Uterus (tissue), 4 donors: ENCODE measurements around the gene C5. TPM values are rescaled to one million over a fixed set of nuclear protein-coding genes. Genes with fewer than 3 reads are reported as not detected.
A peak's percentile ranks its signal among the peaks of the same experiment; 100 is the strongest.

ENCODE experiments used
- DNase-seq, 2 donors: peaks; one replicate each; pipeline ENCODE4 v3.0.0-alpha.2; 2019 to 2020
- H3K27ac ChIP-seq, 2 donors: fragments of 200-600 bp; sonication (generic); 1 replicate in 1 of 2; 2 replicates in 1 of 2; pipeline ENCODE4 v1.5.1; 2016 to 2018
- H3K27me3 ChIP-seq, 2 donors: fragments of 200-600 bp; sonication (generic); one replicate each; pipeline ENCODE4 v1.5.1; 2018 to 2019; ENCODE audit warnings: control low read depth in 1 of 2
- H3K36me3 ChIP-seq, 2 donors: fragments of 200-600 bp; sonication (generic); one replicate each; pipeline ENCODE4 v1.5.1; 2019; ENCODE audit warnings: control low read depth in 1 of 2
- H3K4me1 ChIP-seq, 2 donors: fragments of 200-600 bp; sonication (generic); one replicate each; pipeline ENCODE4 v1.5.1; 2018 to 2019; ENCODE audit warnings: control low read depth in 1 of 2
- H3K4me3 ChIP-seq, 2 donors: fragments of 200-600 bp; sonication (generic); 1 replicate in 1 of 2; 2 replicates in 1 of 2; pipeline ENCODE4 v1.5.1; 2018 to 2019; ENCODE audit warnings: mild to moderate bottlenecking in 1 of 2
- H3K9me3 ChIP-seq, 2 donors: fragments of 200-600 bp; sonication (generic); one replicate each; pipeline ENCODE4 v1.5.1; 2019; ENCODE audit warnings: control low read depth in 1 of 2
- CTCF ChIP-seq, 4 experiments: fragments of 200-600 bp in 2 of 4; fragments of 450-650 bp in 2 of 4; sonication (generic) in 2 of 4; IDR thresholded peaks; one replicate each; pipeline ENCODE4 v1.5.1; 2016 to 2019; ENCODE audit warnings: antibody characterized with exemption in 4 of 4, mild to moderate bottlenecking in 2 of 4, moderate library complexity in 1 of 4
- POLR2A ChIP-seq, 2 donors: fragments of 450-650 bp; IDR thresholded peaks; one replicate each; pipeline ENCODE4 v1.6.1; 2016; ENCODE audit warnings: antibody characterized with exemption in 2 of 2, mild to moderate bottlenecking in 1 of 2, moderate library complexity in 1 of 2
- intact Hi-C: fragments of 100-400 bp; cut with DNase I; formaldehyde crosslinking; loops from one replicate; pipeline ENCODE4 v1.15.1; 2023; ENCODE audit warnings: low total_unique reads
- total RNA-seq, 4 donors: library from RNA; depleted of rRNA in 3 of 4; stranded (reverse); fragments of >200 nt in 3 of 4; gene quantifications; one replicate each; pipeline versions ENCODE4 v1.1.0 to v1.2.4, GENCODE V29; 2014 to 2023
- donor health status: DM: yes; HTN: yes; CAD: no.

C5 gene
- total RNA-seq, 4 donors from 2014 or later, result 2.1 to 37.1 (median 10.3) TPM

DNA sequence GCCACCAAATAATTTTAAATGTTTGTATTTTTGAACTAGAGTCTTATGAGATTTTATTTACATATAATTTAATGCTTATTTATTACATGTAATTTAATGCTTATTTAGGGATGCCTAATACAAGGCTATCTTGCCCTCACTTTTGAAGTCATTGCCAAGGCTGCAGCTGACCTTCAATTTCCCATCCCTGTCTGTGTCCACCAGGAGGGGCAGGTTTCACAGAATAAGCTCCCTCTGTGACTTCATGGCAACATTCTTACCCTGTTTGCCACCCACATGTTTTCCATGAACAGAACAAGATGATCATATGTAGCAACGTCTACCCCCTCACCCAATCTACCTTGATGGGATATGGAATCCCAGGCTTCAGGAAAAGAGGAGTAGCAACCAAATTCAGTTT, 27.0 kb downstream of the C5 start:
- Histone ChIP-seq H3K36me3 (no peaks in the 10 kb centered on the region), H3K9me3 (no peaks in the 10 kb centered on the region), H3K27me3 (no peaks in the 10 kb centered on the region), H3K27ac (no peak overlapping the region), H3K4me3 (no peak overlapping the region), H3K4me1 (no peaks in the 10 kb centered on the region)
- TF ChIP-seq POLR2A (IDR thresholded peaks at IDR 0.05), result no peak
- no peak for TF ChIP-seq CTCF (IDR thresholded peaks at IDR 0.05)
- intact Hi-C loops, result no loop called here
- no peak for DNase-seq

DNA sequence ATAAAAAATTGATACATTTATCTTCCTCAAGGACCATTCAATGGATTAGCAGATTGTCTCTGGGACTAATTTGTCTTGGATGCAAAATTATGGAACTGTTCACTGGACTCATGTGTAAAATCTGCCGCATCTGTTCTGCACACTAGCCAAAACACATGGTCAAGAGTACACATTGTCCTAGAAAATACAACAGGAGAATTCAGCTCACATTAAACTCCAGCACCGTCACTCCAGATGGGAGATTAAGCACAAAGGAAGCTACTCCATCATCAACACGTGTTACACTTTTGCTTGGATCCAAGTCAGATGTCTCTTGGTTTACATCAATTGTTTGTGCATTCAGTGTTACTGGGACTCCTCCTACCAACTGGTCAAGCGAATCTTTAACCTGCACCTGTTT, 28.8 kb downstream of the C5 start:
- no peak overlapping the region for H3K27ac ChIP-seq
- DNase-seq, result peak; percentile 20 to 43
- no peak overlapping the region for H3K4me3 ChIP-seq
- intact Hi-C loops, result no loop called here
- no peaks in the 10 kb centered on the region for H3K36me3 ChIP-seq
- no peaks in the 10 kb centered on the region for H3K9me3 ChIP-seq
- H3K4me1 ChIP-seq, result no peaks in the 10 kb centered on the region
- no peaks in the 10 kb centered on the region for H3K27me3 ChIP-seq
- no peak for TF ChIP-seq POLR2A (IDR thresholded peaks at IDR 0.05)
- TF ChIP-seq CTCF (IDR thresholded peaks at IDR 0.05), result no peak

- Histone ChIP-seq H3K27me3 (no peaks in the 10 kb centered on the region), H3K4me3 (no peak overlapping the region), H3K36me3 (no peaks in the 10 kb centered on the region), H3K27ac (no peak overlapping the region), H3K4me1 (no peaks in the 10 kb centered on the region), H3K9me3 (no peaks in the 10 kb centered on the region)
- no peak for TF ChIP-seq POLR2A (IDR thresholded peaks at IDR 0.05)
- TF ChIP-seq CTCF (IDR thresholded peaks at IDR 0.05), result no peak
- intact Hi-C loops, result no loop called here
- DNase-seq, result no peak
Measured at GRCh38 chr9:121019273-121019672, 30.8 kb downstream of the C5 start.

- TF ChIP-seq POLR2A (IDR thresholded peaks at IDR 0.05), result no peak
- TF ChIP-seq CTCF (IDR thresholded peaks at IDR 0.05), result no peak
- no peak for DNase-seq
Measured at GRCh38 chr9:121013911-121014310, 36.2 kb downstream of the C5 start.

GRCh38 chr9:121009650-121010049, 40.4 kb downstream of the C5 start:
- intact Hi-C loops, result no loop called here
- DNase-seq, result no peak
- no peaks in the 10 kb centered on the region for H3K27me3 ChIP-seq
- TF ChIP-seq CTCF (IDR thresholded peaks at IDR 0.05), result no peak
- TF ChIP-seq POLR2A (IDR thresholded peaks at IDR 0.05), result no peak
- H3K4me3 ChIP-seq, result no peak overlapping the region
- H3K4me1 ChIP-seq, result no peaks in the 10 kb centered on the region
- H3K9me3 ChIP-seq, result no peaks in the 10 kb centered on the region
- H3K27ac ChIP-seq, result no peak overlapping the region
- no peaks in the 10 kb centered on the region for H3K36me3 ChIP-seq

More at GRCh38 chr9:121013911-121014310, 36.2 kb downstream of the C5 start:
- no peak overlapping the region for H3K27ac ChIP-seq
- H3K4me1 ChIP-seq, result no peaks in the 10 kb centered on the region
- intact Hi-C loops, result no loop called here
- no peaks in the 10 kb centered on the region for H3K36me3 ChIP-seq
- H3K27me3 ChIP-seq, result no peaks in the 10 kb centered on the region
- no peaks in the 10 kb centered on the region for H3K9me3 ChIP-seq
- H3K4me3 ChIP-seq, result no peak overlapping the region
